ENCODE measurements around the gene CDC14A.
"Not testable (repeated sequence)": the region's sequence is repeated elsewhere in the genome, so short reads cannot be mapped to it uniquely, and the experiment has no call there.

The CDC14A gene

GRCh38 chr1:100407390-100407789, 55.1 kb downstream of the CDC14A start:
- DNase-seq = not testable (repeated sequence)

- DNase-seq = no peak
Observed at GRCh38 chr1:100411019-100411418, 58.7 kb downstream of the CDC14A start.

GRCh38 chr1:100411574-100411973, 59.3 kb downstream of the CDC14A start:
- no peak for DNase-seq

GRCh38 chr1:100413035-100413434, 60.7 kb downstream of the CDC14A start:
- no peak for DNase-seq

GRCh38 chr1:100414693-100415497, 62.6 kb downstream of the CDC14A start:
- DNase-seq = no peak

- DNase-seq = no peak
Observed at GRCh38 chr1:100415498-100415778, 63.1 kb downstream of the CDC14A start.

GRCh38 chr1:100419072-100419471, 66.8 kb downstream of the CDC14A start:
- no peak for DNase-seq

GRCh38 chr1:100422065-100422464, 69.8 kb downstream of the CDC14A start:
- DNase-seq = no peak

- DNase-seq = no peak
Observed at GRCh38 chr1:100423832-100424337, 71.6 kb downstream of the CDC14A start.

GRCh38 chr1:100428160-100428559, 75.9 kb downstream of the CDC14A start:
- DNase-seq = no peak

GRCh38 chr1:100430325-100430756, 78.0 kb downstream of the CDC14A start:
- no peak for DNase-seq

GRCh38 chr1:100431954-100432353, 79.6 kb downstream of the CDC14A start:
- no peak for DNase-seq

- no peak for DNase-seq
Observed at GRCh38 chr1:100433563-100433962, 81.3 kb downstream of the CDC14A start.

GRCh38 chr1:100434831-100435230, 82.5 kb downstream of the CDC14A start:
- no peak for DNase-seq

GRCh38 chr1:100438375-100438774, 86.1 kb downstream of the CDC14A start:
- DNase-seq = no peak

GRCh38 chr1:100438789-100439188, 86.5 kb downstream of the CDC14A start:
- DNase-seq = no peak

- no peak for DNase-seq
Observed at GRCh38 chr1:100440075-100440809, 87.9 kb downstream of the CDC14A start.

GRCh38 chr1:100441146-100441545, 88.8 kb downstream of the CDC14A start:
- no peak for DNase-seq

- no peak for DNase-seq
Observed at GRCh38 chr1:100441651-100442050, 89.3 kb downstream of the CDC14A start.

GRCh38 chr1:100443811-100444571, 91.7 kb downstream of the CDC14A start:
- no peak for DNase-seq

- DNase-seq = no peak
Observed at GRCh38 chr1:100445565-100445964, 93.3 kb downstream of the CDC14A start.

- DNase-seq = no peak
Observed at GRCh38 chr1:100448366-100448765, 96.1 kb downstream of the CDC14A start.

- no peak for DNase-seq
Observed at GRCh38 chr1:100449477-100449876, 97.2 kb downstream of the CDC14A start.

GRCh38 chr1:100452641-100453040, 100.3 kb downstream of the CDC14A start:
- no peak for DNase-seq

Data from inflammatory macrophage treated with lipopolysaccharide for 4 hours (primary cell).